Ovary (tissue), 3 donors: ENCODE results near the gene CLRN2.

Experiments
- EP300 ChIP-seq: sonication (generic); formaldehyde crosslinking; IDR thresholded peaks from one replicate; pipeline ENCODE4 v1.6.1; 2017; ENCODE audit warnings: antibody characterized with exemption
- POLR2A ChIP-seq: fragments of 450-650 bp; IDR thresholded peaks from one replicate; pipeline ENCODE4 v1.6.1; 2017; ENCODE audit warnings: antibody characterized with exemption, mild to moderate bottlenecking, moderate library complexity
- TF ChIP-seq, protein P1 (sequence below), 3 donors: fragments of 450-650 bp in 2 of 3; fragments of 200-600 bp in 1 of 3; IDR thresholded peaks; one replicate each; pipeline versions ENCODE4 v1.5.1 to v1.8.0; 2016 to 2022; ENCODE audit warnings: antibody characterized with exemption in 3 of 3, mild to moderate bottlenecking in 1 of 3
- donor health status: DM: no; HTN: no; CAD: no.

- TF ChIP-seq, protein P1, sequence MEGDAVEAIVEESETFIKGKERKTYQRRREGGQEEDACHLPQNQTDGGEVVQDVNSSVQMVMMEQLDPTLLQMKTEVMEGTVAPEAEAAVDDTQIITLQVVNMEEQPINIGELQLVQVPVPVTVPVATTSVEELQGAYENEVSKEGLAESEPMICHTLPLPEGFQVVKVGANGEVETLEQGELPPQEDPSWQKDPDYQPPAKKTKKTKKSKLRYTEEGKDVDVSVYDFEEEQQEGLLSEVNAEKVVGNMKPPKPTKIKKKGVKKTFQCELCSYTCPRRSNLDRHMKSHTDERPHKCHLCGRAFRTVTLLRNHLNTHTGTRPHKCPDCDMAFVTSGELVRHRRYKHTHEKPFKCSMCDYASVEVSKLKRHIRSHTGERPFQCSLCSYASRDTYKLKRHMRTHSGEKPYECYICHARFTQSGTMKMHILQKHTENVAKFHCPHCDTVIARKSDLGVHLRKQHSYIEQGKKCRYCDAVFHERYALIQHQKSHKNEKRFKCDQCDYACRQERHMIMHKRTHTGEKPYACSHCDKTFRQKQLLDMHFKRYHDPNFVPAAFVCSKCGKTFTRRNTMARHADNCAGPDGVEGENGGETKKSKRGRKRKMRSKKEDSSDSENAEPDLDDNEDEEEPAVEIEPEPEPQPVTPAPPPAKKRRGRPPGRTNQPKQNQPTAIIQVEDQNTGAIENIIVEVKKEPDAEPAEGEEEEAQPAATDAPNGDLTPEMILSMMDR (IDR thresholded peaks at IDR 0.05) = no peak
- no peak for TF ChIP-seq EP300
- no peak for TF ChIP-seq POLR2A
These were observed 44.9 kb upstream of the CLRN2 start for GRCh38 chr4:17469931-17470674.
